GM12892 (cell line): Measurements from ENCODE around the gene ERMARD.

ENCODE experiments used
- POLR2A ChIP-seq: IDR thresholded peaks from 2 replicates; pipeline ENCODE4 v1.6.1; 2011; ENCODE audit warnings: low read depth, low read length, control low read depth
- POLR2AphosphoS5 ChIP-seq: IDR thresholded peaks from 2 replicates; pipeline ENCODE4 v1.6.1; 2011; ENCODE audit warnings: low read depth, low read length, control low read depth
- TAF1 ChIP-seq: IDR thresholded peaks from 2 replicates; pipeline ENCODE4 v1.6.1; 2011; ENCODE audit warnings: low read depth, mild to moderate bottlenecking, control low read depth, low read length, borderline replicate concordance

GRCh38 chr6:169803271-169803811 is 51.9 kb downstream of the ERMARD start:
- TF ChIP-seq POLR2A: no peak
- no peak for TF ChIP-seq POLR2AphosphoS5
- TF ChIP-seq TAF1: no peak
